Stimulated activated CD4-positive, alpha-beta T cell treated with anti-CD3 and anti-CD28 coated beads, Interleukin-2, amount 100 ng/mL, for 4 hours (primary cell): ENCODE measurements around the gene XRN1.
A peak's percentile ranks its signal among the peaks of the same experiment; 100 is the strongest.
"Not testable (repeated sequence)": the region's sequence is repeated elsewhere in the genome, so short reads cannot be mapped to it uniquely, and the experiment has no call there.

ENCODE experiments used
- DNase-seq: peaks from one replicate; pipeline ENCODE4 v3.0.0-alpha.2; 2020; ENCODE audit warnings: low read depth

The XRN1 gene, protein sequence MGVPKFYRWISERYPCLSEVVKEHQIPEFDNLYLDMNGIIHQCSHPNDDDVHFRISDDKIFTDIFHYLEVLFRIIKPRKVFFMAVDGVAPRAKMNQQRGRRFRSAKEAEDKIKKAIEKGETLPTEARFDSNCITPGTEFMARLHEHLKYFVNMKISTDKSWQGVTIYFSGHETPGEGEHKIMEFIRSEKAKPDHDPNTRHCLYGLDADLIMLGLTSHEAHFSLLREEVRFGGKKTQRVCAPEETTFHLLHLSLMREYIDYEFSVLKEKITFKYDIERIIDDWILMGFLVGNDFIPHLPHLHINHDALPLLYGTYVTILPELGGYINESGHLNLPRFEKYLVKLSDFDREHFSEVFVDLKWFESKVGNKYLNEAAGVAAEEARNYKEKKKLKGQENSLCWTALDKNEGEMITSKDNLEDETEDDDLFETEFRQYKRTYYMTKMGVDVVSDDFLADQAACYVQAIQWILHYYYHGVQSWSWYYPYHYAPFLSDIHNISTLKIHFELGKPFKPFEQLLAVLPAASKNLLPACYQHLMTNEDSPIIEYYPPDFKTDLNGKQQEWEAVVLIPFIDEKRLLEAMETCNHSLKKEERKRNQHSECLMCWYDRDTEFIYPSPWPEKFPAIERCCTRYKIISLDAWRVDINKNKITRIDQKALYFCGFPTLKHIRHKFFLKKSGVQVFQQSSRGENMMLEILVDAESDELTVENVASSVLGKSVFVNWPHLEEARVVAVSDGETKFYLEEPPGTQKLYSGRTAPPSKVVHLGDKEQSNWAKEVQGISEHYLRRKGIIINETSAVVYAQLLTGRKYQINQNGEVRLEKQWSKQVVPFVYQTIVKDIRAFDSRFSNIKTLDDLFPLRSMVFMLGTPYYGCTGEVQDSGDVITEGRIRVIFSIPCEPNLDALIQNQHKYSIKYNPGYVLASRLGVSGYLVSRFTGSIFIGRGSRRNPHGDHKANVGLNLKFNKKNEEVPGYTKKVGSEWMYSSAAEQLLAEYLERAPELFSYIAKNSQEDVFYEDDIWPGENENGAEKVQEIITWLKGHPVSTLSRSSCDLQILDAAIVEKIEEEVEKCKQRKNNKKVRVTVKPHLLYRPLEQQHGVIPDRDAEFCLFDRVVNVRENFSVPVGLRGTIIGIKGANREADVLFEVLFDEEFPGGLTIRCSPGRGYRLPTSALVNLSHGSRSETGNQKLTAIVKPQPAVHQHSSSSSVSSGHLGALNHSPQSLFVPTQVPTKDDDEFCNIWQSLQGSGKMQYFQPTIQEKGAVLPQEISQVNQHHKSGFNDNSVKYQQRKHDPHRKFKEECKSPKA (N-terminal part only)

DNA sequence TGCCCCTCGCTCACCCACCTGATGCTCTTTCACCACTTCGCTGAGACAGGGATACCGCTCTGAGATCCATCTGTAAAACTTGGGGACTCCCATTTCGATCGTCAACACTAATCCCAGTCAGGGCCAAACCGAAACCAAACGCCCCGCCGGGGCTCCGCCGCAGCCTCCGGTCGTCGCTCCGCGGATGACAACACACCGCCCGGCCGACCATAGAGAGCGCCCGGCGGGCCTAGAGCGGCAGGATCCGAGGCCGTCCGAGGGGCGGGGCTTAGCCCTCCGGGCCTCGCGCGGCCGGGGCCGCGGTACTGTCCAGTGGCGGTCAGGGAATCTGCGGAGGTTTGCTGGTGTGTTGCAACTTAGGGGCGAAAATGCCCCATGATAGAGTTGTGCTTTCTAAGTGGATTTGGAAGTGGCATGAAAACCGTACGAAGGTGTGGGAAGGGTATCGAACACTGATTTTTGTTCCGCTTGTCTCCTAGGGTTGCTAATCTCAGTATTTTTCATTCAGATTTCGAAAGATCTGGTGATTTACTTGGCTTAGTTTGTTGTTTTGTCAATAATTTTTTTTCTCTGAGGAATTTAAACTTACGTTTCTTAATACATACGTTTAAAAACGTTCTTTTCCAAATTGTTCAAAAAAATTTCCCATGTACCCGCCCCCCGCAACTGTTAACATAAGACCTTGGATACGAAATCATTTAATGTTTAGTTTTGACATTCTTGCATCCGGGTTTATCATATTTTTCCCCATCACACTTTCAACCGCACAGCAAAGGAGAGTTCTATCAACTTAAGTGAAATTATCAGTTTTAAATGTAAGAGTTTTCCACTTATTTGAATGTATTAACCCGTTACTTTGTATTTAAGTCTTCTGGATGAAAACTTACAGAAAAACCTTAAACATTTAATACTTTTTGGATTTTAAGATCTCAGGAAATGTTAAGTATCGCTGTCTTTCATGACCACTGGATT lies at the start of gene XRN1:
TSS of gene XRN1 (minus strand) at position 186 of the 972 bp plus-strand sequence. CDS start at position 93, 93 bp downstream.
- DNase-seq, result peak; percentile 89

DNA sequence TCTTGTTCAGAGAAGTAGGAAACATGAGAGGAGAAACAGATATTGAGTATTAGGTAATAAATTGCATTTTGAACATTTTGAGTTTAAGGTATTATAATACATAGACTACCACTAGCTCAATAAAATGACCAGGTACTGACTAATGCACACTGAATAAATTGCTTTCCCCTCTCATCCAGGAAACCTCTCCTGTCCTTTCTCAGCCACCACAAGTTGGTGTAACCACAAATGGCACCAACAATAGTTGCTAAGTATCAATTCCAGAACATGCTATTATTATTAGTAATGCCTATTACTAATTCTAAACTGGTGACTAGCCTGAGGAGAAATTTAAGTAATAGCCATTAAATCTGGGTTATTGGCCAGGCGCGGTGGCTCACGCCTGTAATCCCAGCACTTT lies 47.3 kb upstream of the XRN1 start:
- no peak for DNase-seq

DNA sequence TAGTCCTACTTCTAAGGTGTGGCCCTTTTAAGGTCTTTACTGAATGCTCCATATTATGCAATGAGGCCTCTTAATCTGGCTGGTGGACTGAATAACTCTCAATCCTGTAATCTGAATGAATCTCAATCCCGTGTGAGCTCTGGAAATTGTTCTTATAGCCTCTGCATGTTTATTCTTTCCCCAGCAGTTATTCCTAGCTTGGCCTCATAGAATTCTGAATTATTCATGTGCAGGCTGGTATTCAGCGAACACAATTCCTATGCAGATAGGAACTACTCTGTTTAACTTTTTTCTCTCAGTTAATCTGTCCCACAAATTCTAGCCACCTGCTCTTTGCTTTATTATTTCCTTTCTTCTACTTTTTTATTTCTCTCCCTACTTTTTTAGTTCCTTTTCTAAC lies 44.3 kb upstream of the XRN1 start:
- no peak for DNase-seq

DNA sequence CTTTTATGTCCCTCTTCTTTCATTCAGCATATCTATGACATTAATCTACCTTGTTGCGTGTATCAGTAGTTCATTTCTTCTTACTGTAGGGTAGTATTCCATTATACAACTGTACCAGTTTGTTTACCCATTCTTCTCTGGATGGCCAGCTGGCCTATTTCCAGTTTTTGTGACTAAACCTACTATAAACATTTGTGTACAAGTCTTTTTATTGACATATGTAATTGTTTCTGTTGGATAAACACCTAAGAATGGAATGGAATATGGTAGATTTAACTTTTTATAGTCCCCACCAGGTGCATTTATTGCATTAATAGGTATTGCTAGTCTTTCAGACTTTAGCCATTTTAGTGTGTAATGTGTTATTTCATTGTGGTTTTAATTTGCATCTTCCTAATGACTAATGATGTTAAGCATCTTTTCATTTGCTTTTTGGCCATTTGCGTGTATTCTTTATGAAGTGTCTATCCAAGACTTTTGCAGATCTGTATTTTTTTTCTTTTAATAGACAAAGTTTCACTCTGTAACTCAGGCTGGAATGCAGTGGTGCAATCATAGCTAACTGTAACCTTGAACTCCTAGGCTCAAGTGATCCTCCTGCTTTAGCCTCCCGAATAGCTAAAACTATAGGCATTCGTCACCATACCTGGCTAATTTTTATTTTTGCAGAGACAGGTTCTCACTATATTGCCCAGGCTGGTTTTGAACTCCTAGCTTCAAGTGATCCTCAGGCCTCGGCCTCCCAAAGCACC lies 41.9 kb upstream of the XRN1 start:
- DNase-seq, result no peak

DNA sequence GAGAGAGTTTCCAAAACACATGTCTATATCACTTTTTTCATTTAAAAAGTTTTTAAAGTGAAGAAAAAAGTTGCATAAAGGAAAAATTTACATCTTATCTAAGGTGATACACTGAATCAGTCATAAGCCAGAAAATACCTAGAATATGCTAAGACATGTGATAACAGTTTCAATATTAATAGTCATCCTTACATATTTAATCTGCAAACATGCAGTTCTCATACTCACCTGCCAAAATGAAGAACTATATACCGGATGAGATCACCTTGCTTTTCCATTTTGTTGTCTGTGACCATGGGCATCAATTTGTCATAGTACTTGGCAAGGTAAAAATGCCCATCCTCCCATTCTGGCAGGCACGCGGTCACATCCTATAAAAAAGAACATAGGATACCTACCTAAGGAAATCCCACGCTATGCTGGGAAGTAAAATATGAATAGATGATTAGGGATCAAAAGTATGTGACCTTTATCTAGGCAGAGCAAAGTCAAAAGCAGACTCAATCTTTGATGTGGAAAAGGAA lies 37.1 kb upstream of the XRN1 start:
- no peak for DNase-seq

DNA sequence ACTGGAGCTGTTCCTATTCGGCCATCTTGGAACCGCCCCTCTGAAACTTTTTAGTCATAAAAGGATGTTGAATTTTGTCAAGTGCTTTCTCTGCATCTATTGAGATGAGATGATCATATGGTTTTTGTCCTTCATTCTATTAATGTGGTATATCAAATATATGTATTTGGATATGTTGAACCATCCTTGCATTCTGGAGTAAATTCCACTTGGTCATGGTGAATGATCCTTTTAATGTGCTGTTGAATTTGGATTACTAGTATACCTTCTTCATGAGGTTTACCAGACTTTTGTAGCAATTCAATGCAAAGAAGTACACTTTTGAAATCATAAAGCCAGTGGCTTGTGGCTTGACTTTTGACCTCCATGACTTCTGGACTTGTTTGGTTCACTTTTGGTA lies 33.4 kb upstream of the XRN1 start:
- no peak for DNase-seq

DNA sequence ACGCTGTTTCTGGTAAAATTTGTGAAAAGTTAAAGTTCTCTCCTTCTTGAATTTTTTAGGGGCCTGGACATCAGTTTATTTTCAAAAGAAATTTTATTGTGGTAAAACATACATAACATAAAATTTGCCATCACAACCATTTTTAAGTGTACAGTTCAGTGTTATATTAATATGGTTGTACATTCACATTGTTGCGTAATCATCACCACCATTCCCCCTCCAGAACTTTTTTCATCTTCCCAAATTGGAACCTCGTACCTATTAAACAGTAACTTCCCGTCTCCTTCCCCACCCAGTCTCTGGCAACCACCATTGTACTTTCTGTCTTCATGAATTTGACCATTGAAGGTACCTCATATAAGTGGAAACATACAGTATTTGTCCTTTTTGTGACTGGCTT lies 23.0 kb upstream of the XRN1 start:
- no peak for DNase-seq

DNA sequence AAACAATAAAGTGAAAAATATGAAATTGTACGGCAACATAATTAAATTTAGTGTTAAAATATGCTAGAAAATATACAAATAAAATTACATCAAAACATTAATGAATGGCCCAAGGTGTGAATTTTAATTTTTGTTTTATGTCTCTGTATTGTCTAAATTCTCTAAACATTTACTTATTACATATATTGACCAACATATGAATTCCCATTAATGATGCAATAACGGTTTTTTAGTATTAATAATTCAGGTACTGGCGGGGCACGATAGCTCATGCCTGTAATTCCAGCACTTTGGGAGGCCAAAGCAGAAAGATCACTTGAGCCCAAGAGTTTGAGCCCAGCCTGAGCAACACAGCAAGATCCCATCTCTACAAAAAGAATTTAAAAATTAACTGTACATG lies 20.6 kb upstream of the XRN1 start:
- DNase-seq, result no peak

DNA sequence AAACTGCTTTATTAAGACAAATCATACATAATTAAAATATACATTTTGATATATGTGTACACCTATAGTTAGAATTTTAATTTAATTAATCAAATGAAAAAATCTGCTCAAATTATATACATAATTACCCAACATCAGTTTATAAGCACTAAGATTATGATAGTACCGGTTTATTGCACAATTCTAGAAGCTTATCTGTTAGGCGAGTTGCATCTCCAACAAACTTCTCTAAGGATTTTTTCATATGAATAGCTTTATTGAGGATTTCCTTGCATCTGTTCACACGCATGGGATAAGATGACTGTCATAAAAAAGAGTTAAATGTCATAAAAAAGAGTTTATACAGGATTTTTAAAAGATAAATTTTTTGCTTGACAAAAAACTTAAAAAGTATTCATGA lies 19.9 kb upstream of the XRN1 start:
- DNase-seq, result no peak

DNA sequence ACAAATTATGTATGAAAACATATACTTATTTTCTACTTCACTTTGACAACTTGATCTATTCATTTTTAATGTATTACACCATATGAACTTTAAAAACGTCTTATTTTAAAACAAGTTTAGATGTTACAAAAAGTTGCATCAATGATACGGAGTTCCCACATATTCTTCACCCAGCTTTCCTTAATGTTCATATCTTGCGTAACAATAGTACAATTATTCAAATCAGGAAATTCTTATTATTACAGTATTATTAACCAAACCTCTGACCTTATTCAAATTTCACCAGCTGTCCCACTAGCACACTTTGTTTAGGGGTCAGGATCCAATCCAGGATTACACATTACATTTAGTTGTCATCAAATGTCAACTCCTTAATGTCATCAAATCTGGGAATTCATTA lies 12.9 kb upstream of the XRN1 start:
- no peak for DNase-seq

DNA sequence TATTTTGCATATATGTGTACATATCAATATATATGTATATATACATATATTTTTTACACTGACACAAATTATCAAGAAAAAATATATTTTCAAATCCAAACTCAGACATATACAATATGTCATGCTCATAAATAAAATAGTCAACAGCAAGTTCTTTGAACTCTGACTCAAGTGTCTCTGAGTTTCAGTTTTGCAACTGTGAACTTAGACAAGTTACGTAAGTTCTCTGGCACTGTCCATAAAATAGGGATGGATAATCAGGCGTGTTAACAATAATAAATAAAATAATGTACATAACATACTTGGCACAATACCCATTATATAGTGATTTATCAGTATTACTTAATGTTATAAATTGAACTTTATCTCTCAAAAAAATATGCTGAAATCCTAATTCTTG lies 12.1 kb upstream of the XRN1 start:
- DNase-seq, result no peak

DNA sequence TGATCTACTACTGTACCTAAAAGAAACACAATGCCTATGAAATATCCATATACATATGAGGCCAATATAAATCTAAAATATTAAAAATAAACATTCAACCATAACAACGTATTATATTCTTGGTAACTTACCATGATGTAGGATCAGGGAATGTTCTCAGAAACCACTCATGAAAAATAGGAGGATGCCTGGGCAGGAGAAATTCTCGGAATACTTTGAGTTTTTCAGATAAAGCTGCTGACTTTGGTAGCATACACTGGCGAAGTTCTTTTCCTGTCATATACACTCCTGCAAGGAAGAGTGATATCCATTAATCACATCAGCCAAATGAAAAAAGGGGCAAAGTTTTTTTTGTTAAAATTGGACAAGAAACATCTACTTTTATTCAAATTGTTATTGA lies 11.3 kb upstream of the XRN1 start:
- no peak for DNase-seq

DNA sequence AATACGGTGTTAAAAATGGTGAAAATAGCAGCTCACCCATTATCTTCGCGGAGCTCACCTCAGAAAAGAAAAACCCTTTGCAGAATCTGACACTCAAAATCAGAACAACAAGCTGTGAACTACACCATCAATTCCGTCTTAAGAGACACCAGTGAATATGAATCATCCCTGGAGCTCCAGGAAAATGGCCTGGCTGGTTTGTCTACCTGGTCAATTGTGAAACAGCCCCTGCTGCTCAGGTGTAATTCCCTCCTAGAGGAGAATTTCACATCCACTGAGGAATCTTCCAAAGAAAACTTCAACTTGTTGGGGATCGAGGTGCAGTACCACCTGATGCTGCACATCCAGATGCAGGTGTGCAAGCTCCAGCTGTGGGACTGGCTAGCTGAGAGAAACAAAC lies 3.0 kb upstream of the XRN1 start:
- DNase-seq, result no peak

DNA sequence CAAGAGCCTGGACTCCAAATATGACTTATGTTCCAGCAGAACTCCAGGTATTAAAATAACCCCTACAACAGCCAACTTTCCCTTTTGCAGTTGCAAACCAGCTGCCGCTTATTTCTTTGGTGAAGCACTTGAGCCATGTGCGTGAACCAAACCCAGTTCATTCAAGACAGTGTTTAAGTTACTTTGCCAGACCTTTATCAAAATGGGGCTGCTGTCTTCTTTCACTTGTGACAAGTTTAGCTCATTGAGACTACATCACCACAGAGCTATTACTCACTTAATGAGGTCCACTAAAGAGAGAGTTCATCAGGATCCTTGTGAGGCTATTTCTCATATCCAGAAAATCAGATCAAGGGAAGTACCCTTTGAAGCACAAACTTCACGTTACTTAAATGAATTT lies 2.4 kb upstream of the XRN1 start:
- no peak for DNase-seq

DNA sequence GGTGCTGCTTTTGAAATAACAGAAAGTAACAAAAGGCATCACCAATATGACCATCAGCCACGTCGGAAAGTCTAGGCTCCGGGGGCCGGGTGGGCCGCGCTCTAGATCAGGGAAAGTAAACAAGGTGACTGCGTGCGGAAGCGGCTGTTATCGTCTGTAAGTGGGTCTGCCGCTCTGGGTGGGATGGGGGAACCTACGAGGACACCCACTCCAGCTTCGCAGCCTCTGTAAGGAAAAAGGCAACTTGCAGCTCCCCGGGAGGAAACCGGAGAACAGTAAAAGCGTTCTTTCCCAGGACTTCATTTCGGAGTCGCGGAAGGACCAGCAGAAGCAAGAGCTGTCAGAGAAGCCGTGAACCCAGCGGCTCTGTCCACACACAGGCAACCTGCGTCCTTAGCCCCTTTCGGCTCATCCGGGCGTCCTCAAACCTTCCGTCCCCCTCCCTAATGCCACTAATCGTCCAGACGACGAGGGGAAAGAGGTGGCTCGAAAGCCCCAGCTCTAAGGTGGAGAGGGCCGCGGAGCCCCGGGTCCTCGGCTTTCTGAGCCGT lies 461 bp downstream of the XRN1 start:
- DNase-seq, result peak; percentile 9

DNA sequence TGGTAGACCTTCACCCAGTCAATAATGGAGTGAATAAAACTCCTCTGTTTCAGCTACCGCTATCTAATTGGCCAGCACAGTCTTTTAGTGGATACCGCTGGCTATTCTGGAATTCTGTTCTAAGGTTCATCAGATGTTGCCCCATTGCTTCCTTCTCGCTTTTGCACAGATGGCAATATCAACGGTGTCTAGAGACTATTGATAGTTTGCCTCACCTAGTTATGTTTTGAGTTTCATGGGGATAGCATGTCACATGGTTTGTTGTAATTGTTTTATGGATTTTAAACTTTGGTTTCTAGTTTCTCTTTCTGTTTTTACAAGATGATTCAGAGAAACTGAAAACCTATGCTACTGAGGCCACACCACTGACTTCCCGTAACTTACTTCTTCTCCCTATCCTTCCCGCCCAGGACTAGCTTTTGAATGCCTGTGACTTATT lies 2.0 kb downstream of the XRN1 start:
- DNase-seq, result peak; percentile 24

DNA sequence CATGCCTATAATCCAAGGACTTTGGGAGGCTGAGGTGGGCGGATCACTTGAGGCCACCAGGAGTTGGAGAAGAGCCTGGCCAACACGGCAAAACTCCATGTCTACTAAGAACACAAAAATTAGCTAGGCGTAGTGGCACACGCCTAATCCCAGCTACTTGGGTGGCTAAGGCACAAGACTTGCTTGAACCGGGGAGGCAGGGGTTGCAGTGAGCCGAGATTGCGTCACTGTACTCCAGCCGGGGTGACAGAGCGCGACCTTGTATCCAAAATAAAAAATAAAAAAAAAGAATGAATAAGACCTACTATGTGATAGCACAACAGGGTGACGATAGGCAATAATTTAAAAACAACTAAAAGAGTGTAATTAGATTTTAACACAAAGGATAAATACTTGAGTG lies 3.5 kb downstream of the XRN1 start:
- no peak for DNase-seq

DNA sequence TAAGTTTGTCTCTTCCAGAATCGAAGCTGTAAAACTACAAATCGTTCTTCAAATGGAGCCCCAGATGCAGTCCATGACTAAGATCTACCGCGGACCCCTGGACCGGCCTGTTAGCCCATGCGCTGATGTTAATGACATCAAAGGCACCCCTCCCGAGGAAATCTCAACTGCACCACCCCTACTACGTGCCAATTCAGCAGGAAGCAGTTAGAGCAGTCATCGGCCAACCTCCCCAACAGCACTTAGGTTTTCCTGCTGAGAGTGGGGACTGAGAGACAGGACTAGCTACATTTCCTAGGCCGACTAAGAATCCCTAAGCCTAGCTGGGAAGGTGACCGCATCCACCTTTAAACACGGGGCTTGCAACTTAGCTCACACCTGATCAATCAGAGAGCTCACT lies 4.8 kb downstream of the XRN1 start:
- not testable (repeated sequence) for DNase-seq

DNA sequence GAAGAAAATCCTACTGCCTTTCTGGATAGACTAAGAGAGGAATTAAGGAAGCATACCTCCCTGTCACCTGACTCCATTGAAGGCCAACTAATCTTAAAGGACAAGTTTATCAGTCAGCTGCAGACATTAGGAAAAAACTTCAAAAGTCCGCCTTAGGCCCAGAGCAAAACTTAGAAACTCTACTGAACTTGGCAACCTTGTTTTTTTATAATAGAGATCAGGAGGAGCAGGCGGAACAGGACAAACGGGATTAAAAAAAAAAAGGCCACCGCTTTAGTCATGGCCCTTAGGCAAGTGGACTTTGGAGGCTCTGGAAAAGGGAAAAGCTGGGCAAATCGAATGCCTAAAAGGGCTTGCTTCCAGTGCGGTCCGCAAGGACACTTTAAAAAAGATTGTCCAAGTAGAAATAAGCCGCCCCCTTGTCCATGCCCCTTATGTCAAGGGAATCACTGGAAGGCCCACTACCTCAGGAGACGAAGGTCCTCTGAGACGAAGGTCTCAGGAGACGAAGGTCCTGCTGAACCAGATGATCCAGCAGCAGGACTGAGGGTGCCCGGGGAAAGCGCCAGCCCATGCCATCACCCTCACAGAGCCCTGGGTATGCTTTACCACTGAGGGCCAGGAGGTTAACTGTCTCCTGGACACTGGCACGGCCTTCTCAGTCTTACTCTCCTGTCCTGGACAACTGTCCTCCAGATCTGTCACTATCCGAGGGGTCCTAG lies 8.2 kb downstream of the XRN1 start:
- not testable (repeated sequence) for DNase-seq
